ENCODE data around the gene ISG15. TPM values are rescaled to one million over a fixed set of nuclear protein-coding genes. Genes with fewer than 3 reads are reported as not detected.

Gene ISG15
- total and polyA plus RNA-seq, 2 of the 13 experiments (the other 11 are each of a cell fraction or from before 2014, with no cell fraction given), result 42.1 to 54.9 TPM

GRCh38 chr1:1004780-1005697 is 8.3 kb upstream of the ISG15 start (continued):
- peak; percentile 40; the same call in 1 of the 2 replicates for TF ChIP-seq ZGPAT (CRISPR knock-in tag; IDR thresholded peaks at IDR 0.05)
- TF ChIP-seq AKNA (CRISPR knock-in tag; IDR thresholded peaks at IDR 0.05; ENCODE audit: borderline replicate concordance), result no peak
- no peak for TF ChIP-seq CHD4 (IDR thresholded peaks at IDR 0.05; ENCODE audit: borderline replicate concordance, low read length)
- TF ChIP-seq ZNF441 (CRISPR knock-in tag; IDR thresholded peaks at IDR 0.05; ENCODE audit: borderline replicate concordance), result no peak
- TF ChIP-seq ZNF225 (CRISPR knock-in tag; IDR thresholded peaks at IDR 0.05), result no peak
- TF ChIP-seq NR1H2 (CRISPR knock-in tag; IDR thresholded peaks at IDR 0.05; ENCODE audit: borderline replicate concordance, low read depth), result no peak
- peak; percentile 66; the same call in 1 of the 2 replicates for TF ChIP-seq PRDM10 (CRISPR knock-in tag; IDR thresholded peaks at IDR 0.05; ENCODE audit: low read depth)
- TF ChIP-seq MEF2D (CRISPR knock-in tag; IDR thresholded peaks at IDR 0.05), result no peak; the same call in 1 of the 2 replicates
- TF ChIP-seq RFX3 (CRISPR knock-in tag; IDR thresholded peaks at IDR 0.05), result no peak
- no peak for TF ChIP-seq PLSCR1 (CRISPR knock-in tag; IDR thresholded peaks at IDR 0.05; ENCODE audit: borderline replicate concordance)
- TF ChIP-seq ZMAT3 (CRISPR knock-in tag; conservative IDR thresholded peaks at IDR 0.05), result peak; percentile 42; the same call in 1 of the 2 replicates
- TF ChIP-seq THAP8 (CRISPR knock-in tag; IDR thresholded peaks at IDR 0.05; ENCODE audit: borderline replicate concordance), result no peak
- TF ChIP-seq ZNF414 (CRISPR knock-in tag; IDR thresholded peaks at IDR 0.05), result no peak
- no peak for TF ChIP-seq ADNP (CRISPR knock-in tag; IDR thresholded peaks at IDR 0.05)

Measured in HepG2 (cell line).